ENCODE results near the gene WNT10A. TPM values are rescaled to one million over a fixed set of nuclear protein-coding genes. Genes with fewer than 3 reads are reported as not detected.

The WNT10A gene
- total and polyA plus RNA-seq, 2 donors: 1.1 to 1.5 TPM

GRCh38 chr2:218885981-218886947 lies 5.6 kb downstream of the WNT10A start:
- no peak for DNase-seq (ENCODE audit: low read depth in 6 of 9, low spot score in 9 of 9)
- peaks cover 0 to 7% of the 10 kb centered on the region in 2 donors for H3K4me1 ChIP-seq (ENCODE audit: control insufficient read depth in 2 of 2, insufficient read depth in 2 of 2, low read length in 2 of 2)

GRCh38 chr2:218887079-218887478 lies 6.4 kb downstream of the WNT10A start:
- WGBS: 96% methylated on average over 3 of the region's 3 CpGs
- H3K27ac ChIP-seq (ENCODE audit: low read depth in 1 of 2, low read length in 1 of 2): no peak overlapping the region
- H3K27me3 ChIP-seq (ENCODE audit: control insufficient read depth in 2 of 2, insufficient read depth in 1 of 2, low read length in 1 of 2): peaks cover 49 to 91% of the 10 kb centered on the region in 2 donors
- peaks cover 0 to 8% of the 10 kb centered on the region in 2 donors for H3K9me3 ChIP-seq (ENCODE audit: control insufficient read depth in 2 of 2, insufficient read depth in 1 of 2, low read length in 1 of 2)
- DNase-seq (ENCODE audit: low read depth in 6 of 9, low spot score in 9 of 9): no peak
- no peaks in the 10 kb centered on the region for H3K36me3 ChIP-seq (ENCODE audit: control insufficient read depth in 2 of 2, insufficient read depth in 2 of 2, low read length in 1 of 2)
- H3K4me1 ChIP-seq (ENCODE audit: control insufficient read depth in 2 of 2, insufficient read depth in 2 of 2, low read length in 2 of 2): peaks cover 0 to 10% of the 10 kb centered on the region in 2 donors
- H3K4me3 ChIP-seq (ENCODE audit: low read length in 2 of 2): no peak overlapping the region

More at GRCh38 chr2:218885981-218886947, 5.6 kb downstream of the WNT10A start:
- Histone ChIP-seq H3K27ac (ENCODE audit: low read depth in 1 of 2, low read length in 1 of 2) (no peak overlapping the region), H3K27me3 (ENCODE audit: control insufficient read depth in 2 of 2, insufficient read depth in 1 of 2, low read length in 1 of 2) (peaks cover 54 to 91% of the 10 kb centered on the region in 2 donors), H3K4me3 (ENCODE audit: low read length in 2 of 2) (no peak overlapping the region), H3K9me3 (ENCODE audit: control insufficient read depth in 2 of 2, insufficient read depth in 1 of 2, low read length in 1 of 2) (peaks cover 0 to 4% of the 10 kb centered on the region in 2 donors), H3K36me3 (ENCODE audit: control insufficient read depth in 2 of 2, insufficient read depth in 2 of 2, low read length in 1 of 2) (no peaks in the 10 kb centered on the region)
- 89% methylated on average over 12 of the region's 12 CpGs for WGBS

GRCh38 chr2:218888341-218888740 lies 7.7 kb downstream of the WNT10A start:
- DNase-seq (ENCODE audit: low read depth in 6 of 9, low spot score in 9 of 9): no peak
- Histone ChIP-seq H3K9me3 (ENCODE audit: control insufficient read depth in 2 of 2, insufficient read depth in 1 of 2, low read length in 1 of 2) (peaks cover 0 to 8% of the 10 kb centered on the region in 2 donors), H3K27me3 (ENCODE audit: control insufficient read depth in 2 of 2, insufficient read depth in 1 of 2, low read length in 1 of 2) (peaks cover 37 to 89% of the 10 kb centered on the region in 2 donors), H3K4me1 (ENCODE audit: control insufficient read depth in 2 of 2, insufficient read depth in 2 of 2, low read length in 2 of 2) (peaks cover 9 to 16% of the 10 kb centered on the region in 2 donors), H3K27ac (ENCODE audit: low read depth in 1 of 2, low read length in 1 of 2) (no peak overlapping the region), H3K36me3 (ENCODE audit: control insufficient read depth in 2 of 2, insufficient read depth in 2 of 2, low read length in 1 of 2) (no peaks in the 10 kb centered on the region), H3K4me3 (ENCODE audit: low read length in 2 of 2) (no peak overlapping the region)
- 78% methylated on average over 5 of the region's 5 CpGs for WGBS

- Histone ChIP-seq H3K4me1 (ENCODE audit: control insufficient read depth in 2 of 2, insufficient read depth in 2 of 2, low read length in 2 of 2) (peaks cover 9 to 21% of the 10 kb centered on the region in 2 donors), H3K4me3 (ENCODE audit: low read length in 2 of 2) (no peak overlapping the region), H3K36me3 (ENCODE audit: control insufficient read depth in 2 of 2, insufficient read depth in 2 of 2, low read length in 1 of 2) (no peaks in the 10 kb centered on the region), H3K9me3 (ENCODE audit: control insufficient read depth in 2 of 2, insufficient read depth in 1 of 2, low read length in 1 of 2) (peaks cover 0 to 8% of the 10 kb centered on the region in 2 donors), H3K27ac (ENCODE audit: low read depth in 1 of 2, low read length in 1 of 2) (no peak overlapping the region), H3K27me3 (ENCODE audit: control insufficient read depth in 2 of 2, insufficient read depth in 1 of 2, low read length in 1 of 2) (peaks cover 30 to 90% of the 10 kb centered on the region in 2 donors)
- no peak for DNase-seq (ENCODE audit: low read depth in 6 of 9, low spot score in 9 of 9)
- WGBS: 95% methylated on average over 23 of the region's 23 CpGs
Measured at GRCh38 chr2:218889937-218890336, 9.3 kb downstream of the WNT10A start.

GRCh38 chr2:218890369-218890768 lies 9.7 kb downstream of the WNT10A start:
- WGBS: 95% methylated on average over 3 of the region's 3 CpGs
- H3K36me3 ChIP-seq (ENCODE audit: control insufficient read depth in 2 of 2, insufficient read depth in 2 of 2, low read length in 1 of 2): no peaks in the 10 kb centered on the region
- H3K9me3 ChIP-seq (ENCODE audit: control insufficient read depth in 2 of 2, insufficient read depth in 1 of 2, low read length in 1 of 2): peaks cover 0 to 4% of the 10 kb centered on the region in 2 donors
- DNase-seq (ENCODE audit: low read depth in 6 of 9, low spot score in 9 of 9): no peak
- H3K4me1 ChIP-seq (ENCODE audit: control insufficient read depth in 2 of 2, insufficient read depth in 2 of 2, low read length in 2 of 2): peaks cover 11 to 25% of the 10 kb centered on the region in 2 donors
- H3K27me3 ChIP-seq (ENCODE audit: control insufficient read depth in 2 of 2, insufficient read depth in 1 of 2, low read length in 1 of 2): peaks cover 30 to 90% of the 10 kb centered on the region in 2 donors
- no peak overlapping the region for H3K4me3 ChIP-seq (ENCODE audit: low read length in 2 of 2)
- H3K27ac ChIP-seq (ENCODE audit: low read depth in 1 of 2, low read length in 1 of 2): no peak overlapping the region

GRCh38 chr2:218891275-218892135 lies 10.9 kb downstream of the WNT10A start:
- H3K27me3 ChIP-seq (ENCODE audit: control insufficient read depth in 2 of 2, insufficient read depth in 1 of 2, low read length in 1 of 2): peaks cover 34 to 90% of the 10 kb centered on the region in 2 donors
- WGBS: 89% methylated on average over 19 of the region's 19 CpGs
- DNase-seq (ENCODE audit: low read depth in 6 of 9, low spot score in 9 of 9): no peak

GRCh38 chr2:218892693-218893348 lies 12.2 kb downstream of the WNT10A start:
- no peaks in the 10 kb centered on the region for H3K36me3 ChIP-seq (ENCODE audit: control insufficient read depth in 2 of 2, insufficient read depth in 2 of 2, low read length in 1 of 2)
- DNase-seq (ENCODE audit: low read depth in 6 of 9, low spot score in 9 of 9): peak; percentile 55 to 90 (median 72)
- peak overlapping the region in 1 of 2 donors; percentile 78 for H3K27ac ChIP-seq (ENCODE audit: low read depth in 1 of 2, low read length in 1 of 2)
- WGBS: under 1% methylated on average over 72 of the region's 72 CpGs
- H3K4me3 ChIP-seq (ENCODE audit: low read length in 2 of 2): peak overlapping the region; percentile 13 to 39
- H3K9me3 ChIP-seq (ENCODE audit: control insufficient read depth in 2 of 2, insufficient read depth in 1 of 2, low read length in 1 of 2): peaks cover 0 to 5% of the 10 kb centered on the region in 2 donors
- H3K27me3 ChIP-seq (ENCODE audit: control insufficient read depth in 2 of 2, insufficient read depth in 1 of 2, low read length in 1 of 2): peaks cover 42 to 90% of the 10 kb centered on the region in 2 donors
- H3K4me1 ChIP-seq (ENCODE audit: control insufficient read depth in 2 of 2, insufficient read depth in 2 of 2, low read length in 2 of 2): peaks cover 27 to 45% of the 10 kb centered on the region in 2 donors

More at GRCh38 chr2:218891275-218892135, 10.9 kb downstream of the WNT10A start:
- H3K36me3 ChIP-seq (ENCODE audit: control insufficient read depth in 2 of 2, insufficient read depth in 2 of 2, low read length in 1 of 2): no peaks in the 10 kb centered on the region
- H3K4me3 ChIP-seq (ENCODE audit: low read length in 2 of 2): no peak overlapping the region
- no peak overlapping the region for H3K27ac ChIP-seq (ENCODE audit: low read depth in 1 of 2, low read length in 1 of 2)
- peaks cover 20 to 36% of the 10 kb centered on the region in 2 donors for H3K4me1 ChIP-seq (ENCODE audit: control insufficient read depth in 2 of 2, insufficient read depth in 2 of 2, low read length in 2 of 2)
- H3K9me3 ChIP-seq (ENCODE audit: control insufficient read depth in 2 of 2, insufficient read depth in 1 of 2, low read length in 1 of 2): peaks cover 0 to 3% of the 10 kb centered on the region in 2 donors

- Histone ChIP-seq H3K9me3 (ENCODE audit: control insufficient read depth in 2 of 2, insufficient read depth in 1 of 2, low read length in 1 of 2) (peaks cover 0 to 11% of the 10 kb centered on the region in 2 donors), H3K4me3 (ENCODE audit: low read length in 2 of 2) (peak overlapping the region; percentile 13 to 39), H3K27ac (ENCODE audit: low read depth in 1 of 2, low read length in 1 of 2) (no peak overlapping the region), H3K27me3 (ENCODE audit: control insufficient read depth in 2 of 2, insufficient read depth in 1 of 2, low read length in 1 of 2) (peaks cover 46 to 90% of the 10 kb centered on the region in 2 donors), H3K4me1 (ENCODE audit: control insufficient read depth in 2 of 2, insufficient read depth in 2 of 2, low read length in 2 of 2) (peaks cover 27 to 52% of the 10 kb centered on the region in 2 donors), H3K36me3 (ENCODE audit: control insufficient read depth in 2 of 2, insufficient read depth in 2 of 2, low read length in 1 of 2) (no peaks in the 10 kb centered on the region)
- DNase-seq (ENCODE audit: low read depth in 6 of 9, low spot score in 9 of 9): no peak
- 64% methylated on average over 10 of the region's 10 CpGs for whole genome bisulfite sequencing
Measured at GRCh38 chr2:218893349-218894150, 12.9 kb downstream of the WNT10A start.

All from thymus (tissue), 11 donors.